Fibroblast of skin of left quadriceps (primary cell): ENCODE results near the gene XYLT1.

Experiments used
- DNase-seq, 2 experiments: peaks; one replicate each; pipeline ENCODE4 v3.0.0-alpha.2; 2013; ENCODE audit warnings: low read depth in 2 of 2

Gene XYLT1

GRCh38 chr16:17258848-17259713 is 211.7 kb downstream of the XYLT1 start:
- DNase-seq = no peak

GRCh38 chr16:17258077-17258599 is 212.6 kb downstream of the XYLT1 start:
- no peak for DNase-seq

- no peak for DNase-seq
Observed at GRCh38 chr16:17257426-17258023, 213.2 kb downstream of the XYLT1 start.

- DNase-seq = peak in 1 of 2 experiments; percentile 27
Observed at GRCh38 chr16:17252701-17253100, 218.1 kb downstream of the XYLT1 start.

- DNase-seq = peak in 1 of 2 experiments; percentile 20
Observed at GRCh38 chr16:17252064-17252463, 218.7 kb downstream of the XYLT1 start.

GRCh38 chr16:17251496-17251895 is 219.3 kb downstream of the XYLT1 start:
- DNase-seq = no peak

GRCh38 chr16:17246974-17247732 is 223.6 kb downstream of the XYLT1 start:
- no peak for DNase-seq

GRCh38 chr16:17246268-17246885 is 224.4 kb downstream of the XYLT1 start:
- no peak for DNase-seq

- DNase-seq = no peak
Observed at GRCh38 chr16:17245776-17246175, 225.0 kb downstream of the XYLT1 start.

- DNase-seq = no peak
Observed at GRCh38 chr16:17244872-17245551, 225.7 kb downstream of the XYLT1 start.

- DNase-seq = no peak
Observed at GRCh38 chr16:17241264-17241835, 229.4 kb downstream of the XYLT1 start.

- no peak for DNase-seq
Observed at GRCh38 chr16:17238285-17239028, 232.3 kb downstream of the XYLT1 start.

GRCh38 chr16:17237350-17237944 is 233.3 kb downstream of the XYLT1 start:
- DNase-seq = no peak

- no peak for DNase-seq
Observed at GRCh38 chr16:17235147-17235815, 235.5 kb downstream of the XYLT1 start.

- DNase-seq = no peak
Observed at GRCh38 chr16:17233318-17234002, 237.3 kb downstream of the XYLT1 start.

GRCh38 chr16:17232487-17232886 is 238.3 kb downstream of the XYLT1 start:
- no peak for DNase-seq

- DNase-seq = no peak
Observed at GRCh38 chr16:17231972-17232371, 238.8 kb downstream of the XYLT1 start.

- DNase-seq = no peak
Observed at GRCh38 chr16:17230932-17231581, 239.7 kb downstream of the XYLT1 start.
